ENCODE results near the gene BTN1A1.

Gene BTN1A1

GRCh38 chr6:26520237-26520849 is 20.2 kb downstream of the BTN1A1 start (continued):
- TF ChIP-seq GFI1B (tag by site-specific recombination; IDR thresholded peaks at IDR 0.05) (no peak), ZNF513 (tag by site-specific recombination; IDR thresholded peaks at IDR 0.05) (no peak), ZNF792 (tag by site-specific recombination; IDR thresholded peaks at IDR 0.05) (no peak), ZNF514 (tag by site-specific recombination; IDR thresholded peaks at IDR 0.05) (no peak), ZSCAN5A (tag by site-specific recombination; IDR thresholded peaks at IDR 0.05) (no peak), ZNF433 (tag by site-specific recombination; IDR thresholded peaks at IDR 0.05; ENCODE audit: low read depth) (no peak), ZNF610 (tag by site-specific recombination; IDR thresholded peaks at IDR 0.05; ENCODE audit: borderline replicate concordance) (0 out of 2 replicates have a peak, but pooled peaks have one; percentile 23), ZSCAN30 (tag by site-specific recombination; IDR thresholded peaks at IDR 0.05) (no peak), ATF2 (tag by site-specific recombination; IDR thresholded peaks at IDR 0.05; ENCODE audit: low read depth) (no peak), ZNF548 (tag by site-specific recombination; IDR thresholded peaks at IDR 0.05) (no peak), ZNF133 (tag by site-specific recombination; IDR thresholded peaks at IDR 0.05) (no peak), PBX3 (CRISPR knock-in tag; IDR thresholded peaks at IDR 0.05) (no peak), ZIC2 (tag by site-specific recombination; IDR thresholded peaks at IDR 0.05) (no peak), ZNF202 (tag by site-specific recombination; IDR thresholded peaks at IDR 0.05; ENCODE audit: borderline replicate concordance) (no peak), ZNF571 (tag by site-specific recombination; IDR thresholded peaks at IDR 0.05) (no peak), ZNF223 (tag by site-specific recombination; IDR thresholded peaks at IDR 0.05) (no peak), ZNF175 (tag by site-specific recombination; IDR thresholded peaks at IDR 0.05) (no peak), ZNF274 (IDR thresholded peaks at IDR 0.05; ENCODE audit: low read length) (no peak), ZNF274 (tag by site-specific recombination; IDR thresholded peaks at IDR 0.05; ENCODE audit: borderline replicate concordance) (no peak), ZNF529 (tag by site-specific recombination; IDR thresholded peaks at IDR 0.05; ENCODE audit: insufficient replicate concordance) (no peak), ZNF843 (tag by site-specific recombination; IDR thresholded peaks at IDR 0.05) (no peak), ZBTB7A (tag by site-specific recombination; IDR thresholded peaks at IDR 0.05; ENCODE audit: low read depth) (no peak), ZNF791 (tag by site-specific recombination; IDR thresholded peaks at IDR 0.05) (no peak), ZNF248 (tag by site-specific recombination; IDR thresholded peaks at IDR 0.05) (no peak)
- TF ChIP-seq, protein P1, sequence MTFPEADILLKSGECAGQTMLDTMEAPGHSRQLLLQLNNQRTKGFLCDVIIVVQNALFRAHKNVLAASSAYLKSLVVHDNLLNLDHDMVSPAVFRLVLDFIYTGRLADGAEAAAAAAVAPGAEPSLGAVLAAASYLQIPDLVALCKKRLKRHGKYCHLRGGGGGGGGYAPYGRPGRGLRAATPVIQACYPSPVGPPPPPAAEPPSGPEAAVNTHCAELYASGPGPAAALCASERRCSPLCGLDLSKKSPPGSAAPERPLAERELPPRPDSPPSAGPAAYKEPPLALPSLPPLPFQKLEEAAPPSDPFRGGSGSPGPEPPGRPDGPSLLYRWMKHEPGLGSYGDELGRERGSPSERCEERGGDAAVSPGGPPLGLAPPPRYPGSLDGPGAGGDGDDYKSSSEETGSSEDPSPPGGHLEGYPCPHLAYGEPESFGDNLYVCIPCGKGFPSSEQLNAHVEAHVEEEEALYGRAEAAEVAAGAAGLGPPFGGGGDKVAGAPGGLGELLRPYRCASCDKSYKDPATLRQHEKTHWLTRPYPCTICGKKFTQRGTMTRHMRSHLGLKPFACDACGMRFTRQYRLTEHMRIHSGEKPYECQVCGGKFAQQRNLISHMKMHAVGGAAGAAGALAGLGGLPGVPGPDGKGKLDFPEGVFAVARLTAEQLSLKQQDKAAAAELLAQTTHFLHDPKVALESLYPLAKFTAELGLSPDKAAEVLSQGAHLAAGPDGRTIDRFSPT (tag by site-specific recombination; IDR thresholded peaks at IDR 0.05): no peak
- TF ChIP-seq, protein P2, sequence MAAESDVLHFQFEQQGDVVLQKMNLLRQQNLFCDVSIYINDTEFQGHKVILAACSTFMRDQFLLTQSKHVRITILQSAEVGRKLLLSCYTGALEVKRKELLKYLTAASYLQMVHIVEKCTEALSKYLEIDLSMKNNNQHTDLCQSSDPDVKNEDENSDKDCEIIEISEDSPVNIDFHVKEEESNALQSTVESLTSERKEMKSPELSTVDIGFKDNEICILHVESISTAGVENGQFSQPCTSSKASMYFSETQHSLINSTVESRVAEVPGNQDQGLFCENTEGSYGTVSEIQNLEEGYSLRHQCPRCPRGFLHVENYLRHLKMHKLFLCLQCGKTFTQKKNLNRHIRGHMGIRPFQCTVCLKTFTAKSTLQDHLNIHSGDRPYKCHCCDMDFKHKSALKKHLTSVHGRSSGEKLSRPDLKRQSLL (tag by site-specific recombination; IDR thresholded peaks at IDR 0.05): no peak
- TF ChIP-seq, protein P3, sequence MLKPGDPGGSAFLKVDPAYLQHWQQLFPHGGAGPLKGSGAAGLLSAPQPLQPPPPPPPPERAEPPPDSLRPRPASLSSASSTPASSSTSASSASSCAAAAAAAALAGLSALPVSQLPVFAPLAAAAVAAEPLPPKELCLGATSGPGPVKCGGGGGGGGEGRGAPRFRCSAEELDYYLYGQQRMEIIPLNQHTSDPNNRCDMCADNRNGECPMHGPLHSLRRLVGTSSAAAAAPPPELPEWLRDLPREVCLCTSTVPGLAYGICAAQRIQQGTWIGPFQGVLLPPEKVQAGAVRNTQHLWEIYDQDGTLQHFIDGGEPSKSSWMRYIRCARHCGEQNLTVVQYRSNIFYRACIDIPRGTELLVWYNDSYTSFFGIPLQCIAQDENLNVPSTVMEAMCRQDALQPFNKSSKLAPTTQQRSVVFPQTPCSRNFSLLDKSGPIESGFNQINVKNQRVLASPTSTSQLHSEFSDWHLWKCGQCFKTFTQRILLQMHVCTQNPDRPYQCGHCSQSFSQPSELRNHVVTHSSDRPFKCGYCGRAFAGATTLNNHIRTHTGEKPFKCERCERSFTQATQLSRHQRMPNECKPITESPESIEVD (tag by site-specific recombination; IDR thresholded peaks at IDR 0.05): no peak
- TF ChIP-seq, protein P4, sequence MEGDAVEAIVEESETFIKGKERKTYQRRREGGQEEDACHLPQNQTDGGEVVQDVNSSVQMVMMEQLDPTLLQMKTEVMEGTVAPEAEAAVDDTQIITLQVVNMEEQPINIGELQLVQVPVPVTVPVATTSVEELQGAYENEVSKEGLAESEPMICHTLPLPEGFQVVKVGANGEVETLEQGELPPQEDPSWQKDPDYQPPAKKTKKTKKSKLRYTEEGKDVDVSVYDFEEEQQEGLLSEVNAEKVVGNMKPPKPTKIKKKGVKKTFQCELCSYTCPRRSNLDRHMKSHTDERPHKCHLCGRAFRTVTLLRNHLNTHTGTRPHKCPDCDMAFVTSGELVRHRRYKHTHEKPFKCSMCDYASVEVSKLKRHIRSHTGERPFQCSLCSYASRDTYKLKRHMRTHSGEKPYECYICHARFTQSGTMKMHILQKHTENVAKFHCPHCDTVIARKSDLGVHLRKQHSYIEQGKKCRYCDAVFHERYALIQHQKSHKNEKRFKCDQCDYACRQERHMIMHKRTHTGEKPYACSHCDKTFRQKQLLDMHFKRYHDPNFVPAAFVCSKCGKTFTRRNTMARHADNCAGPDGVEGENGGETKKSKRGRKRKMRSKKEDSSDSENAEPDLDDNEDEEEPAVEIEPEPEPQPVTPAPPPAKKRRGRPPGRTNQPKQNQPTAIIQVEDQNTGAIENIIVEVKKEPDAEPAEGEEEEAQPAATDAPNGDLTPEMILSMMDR (tag by site-specific recombination; IDR thresholded peaks at IDR 0.05): no peak
